ENCODE results near the gene ARSJ.

DNA sequence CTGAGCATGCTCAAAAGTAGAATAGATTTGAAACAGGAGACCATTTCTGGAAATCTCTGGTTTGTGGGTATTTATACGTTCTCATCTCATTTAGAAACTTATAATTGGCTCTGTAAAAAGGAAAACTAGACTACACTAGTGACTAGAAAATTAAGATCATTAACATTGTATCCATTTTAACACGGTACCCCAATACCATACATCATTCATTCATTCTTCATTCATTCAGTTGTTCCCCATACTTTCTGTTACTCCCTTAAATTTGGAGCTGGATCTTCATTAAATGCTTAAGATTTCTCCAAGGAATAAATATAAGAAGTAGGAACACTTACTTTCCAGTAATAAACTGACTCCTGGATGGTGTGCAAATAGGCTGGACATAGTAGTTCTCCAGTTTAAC is 1.3 kb downstream of the ARSJ start:
- TF ChIP-seq CTCF (conservative IDR thresholded peaks at IDR 0.05; ENCODE audit: low read length) (no peak), EZH2phosphoT487 (IDR thresholded peaks at IDR 0.05; ENCODE audit: borderline replicate concordance) (no peak)
